Tibial nerve (tissue), 4 donors: ENCODE measurements around the gene COPS9. TPM values are rescaled to one million over a fixed set of nuclear protein-coding genes. Genes with fewer than 3 reads are reported as not detected.

Source experiments
- DNase-seq, 2 donors: peaks; one replicate each; pipeline ENCODE4 v3.0.0-alpha.2; 2019; ENCODE audit warnings: low spot score in 2 of 2
- H3K27ac ChIP-seq, 4 donors: fragments of 200-600 bp; sonication (generic) in 3 of 4; one replicate each; pipeline ENCODE4 v1.5.1; 2017 to 2019; ENCODE audit warnings: mild to moderate bottlenecking in 1 of 4
- H3K27me3 ChIP-seq, 2 donors: fragments of 200-600 bp; sonication (generic) in 1 of 2; one replicate each; pipeline versions ENCODE4 v1.5.1 to v1.6.0; 2017 to 2019
- H3K36me3 ChIP-seq, 3 donors: fragments of 200-600 bp; sonication (generic); one replicate each; pipeline ENCODE4 v1.5.1; 2018 to 2019
- H3K4me1 ChIP-seq, 4 donors: fragments of 200-600 bp; sonication (generic) in 3 of 4; one replicate each; pipeline ENCODE4 v1.5.1; 2017 to 2019
- H3K4me3 ChIP-seq, 4 donors: fragments of 200-600 bp; sonication (generic) in 3 of 4; one replicate each; pipeline ENCODE4 v1.5.1; 2017 to 2019; ENCODE audit warnings: mild to moderate bottlenecking in 1 of 4, moderate library complexity in 1 of 4
- H3K9me3 ChIP-seq, 4 donors: fragments of 200-600 bp; sonication (generic) in 3 of 4; one replicate each; pipeline ENCODE4 v1.5.1; 2017 to 2019
- EP300 ChIP-seq, 2 donors: sonication (generic); formaldehyde crosslinking; IDR thresholded peaks; one replicate each; pipeline ENCODE4 v1.6.1; 2017; ENCODE audit warnings: antibody characterized with exemption in 2 of 2, mild to moderate bottlenecking in 1 of 2
- POLR2A ChIP-seq, 2 donors: fragments of 450-650 bp; IDR thresholded peaks; one replicate each; pipeline ENCODE4 v1.6.1; 2017; ENCODE audit warnings: antibody characterized with exemption in 2 of 2, mild to moderate bottlenecking in 2 of 2, moderate library complexity in 2 of 2
- WGBS, 2 donors: methylation state at CpG; one replicate each; pipeline ENCODE4 v1.1.5; 2018; 5-methylcytosine and 5-hydroxymethylcytosine counted together
- total RNA-seq, 4 donors: library from RNA; depleted of rRNA; stranded (reverse); fragments of >200 nt; gene quantifications; one replicate each; pipeline ENCODE4 v1.1.0, GENCODE V29; 2016
- TF ChIP-seq, protein P1 (sequence below), 5 experiments: fragments of 200-600 bp in 3 of 5; fragments of 450-650 bp in 2 of 5; sonication (generic) in 3 of 5; IDR thresholded peaks; one replicate each; pipeline ENCODE4 v1.5.1; 2016 to 2019; ENCODE audit warnings: antibody characterized with exemption in 5 of 5, mild to moderate bottlenecking in 3 of 5, moderate library complexity in 2 of 5

COPS9 gene
- total RNA-seq, 4 donors from 2014 or later: 94.8 to 224 (median 141) TPM

GRCh38 chr2:240132651-240132980 lies 3.5 kb downstream of the COPS9 start:
- Histone ChIP-seq H3K27me3 (no peaks in the 10 kb centered on the region), H3K4me1 (peaks cover 0 to 25% (median 12%) of the 10 kb centered on the region in 4 donors), H3K4me3 (no peak overlapping the region), H3K36me3 (peaks cover 2 to 66% (median 19%) of the 10 kb centered on the region in 3 donors), H3K9me3 (no peaks in the 10 kb centered on the region), H3K27ac (no peak overlapping the region)
- TF ChIP-seq, protein P1, sequence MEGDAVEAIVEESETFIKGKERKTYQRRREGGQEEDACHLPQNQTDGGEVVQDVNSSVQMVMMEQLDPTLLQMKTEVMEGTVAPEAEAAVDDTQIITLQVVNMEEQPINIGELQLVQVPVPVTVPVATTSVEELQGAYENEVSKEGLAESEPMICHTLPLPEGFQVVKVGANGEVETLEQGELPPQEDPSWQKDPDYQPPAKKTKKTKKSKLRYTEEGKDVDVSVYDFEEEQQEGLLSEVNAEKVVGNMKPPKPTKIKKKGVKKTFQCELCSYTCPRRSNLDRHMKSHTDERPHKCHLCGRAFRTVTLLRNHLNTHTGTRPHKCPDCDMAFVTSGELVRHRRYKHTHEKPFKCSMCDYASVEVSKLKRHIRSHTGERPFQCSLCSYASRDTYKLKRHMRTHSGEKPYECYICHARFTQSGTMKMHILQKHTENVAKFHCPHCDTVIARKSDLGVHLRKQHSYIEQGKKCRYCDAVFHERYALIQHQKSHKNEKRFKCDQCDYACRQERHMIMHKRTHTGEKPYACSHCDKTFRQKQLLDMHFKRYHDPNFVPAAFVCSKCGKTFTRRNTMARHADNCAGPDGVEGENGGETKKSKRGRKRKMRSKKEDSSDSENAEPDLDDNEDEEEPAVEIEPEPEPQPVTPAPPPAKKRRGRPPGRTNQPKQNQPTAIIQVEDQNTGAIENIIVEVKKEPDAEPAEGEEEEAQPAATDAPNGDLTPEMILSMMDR (IDR thresholded peaks at IDR 0.05): no peak
- TF ChIP-seq EP300 (IDR thresholded peaks at IDR 0.05) (no peak), POLR2A (IDR thresholded peaks at IDR 0.05) (no peak)
- 92 to 94% methylated on average over 5 of the region's 5 CpGs for WGBS, 2 donors
- DNase-seq: no peak

DNA sequence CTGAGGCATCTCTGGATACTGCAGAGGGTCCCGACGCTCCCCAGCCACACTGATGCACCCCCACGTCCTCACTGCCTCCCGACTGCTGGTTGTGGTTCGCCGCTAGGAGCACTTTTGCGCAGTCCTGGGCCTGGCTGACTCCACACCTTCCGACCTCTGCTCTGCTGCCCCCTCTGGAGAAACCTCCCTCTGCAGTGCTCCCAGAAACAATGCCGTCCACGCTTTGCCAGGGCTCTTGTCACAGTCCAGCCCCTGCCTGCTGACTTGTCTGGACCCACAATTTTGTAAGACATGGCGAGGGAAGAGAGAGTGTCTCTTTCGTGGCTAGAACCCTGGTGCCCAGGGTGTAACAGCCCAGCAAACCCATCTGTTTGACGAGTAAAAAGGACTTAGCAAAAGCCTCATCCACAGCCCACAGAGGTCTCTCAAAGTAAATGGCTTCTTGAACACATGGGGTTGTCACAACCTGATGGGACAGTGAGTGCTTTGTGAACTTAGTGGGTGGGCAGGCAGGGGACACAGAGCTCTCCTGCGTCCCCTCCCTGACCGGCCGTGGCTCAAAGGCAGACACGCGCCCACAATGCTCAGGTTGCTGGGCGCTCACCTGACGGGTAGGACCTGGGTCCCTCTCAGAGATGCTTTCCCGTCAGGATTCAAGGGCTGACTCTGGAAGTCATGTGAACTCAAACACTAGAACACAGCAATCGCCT lies 4.0 kb downstream of the COPS9 start:
- no peak for TF ChIP-seq EP300 (IDR thresholded peaks at IDR 0.05)
- TF ChIP-seq POLR2A (IDR thresholded peaks at IDR 0.05): no peak
- TF ChIP-seq, protein P1 (IDR thresholded peaks at IDR 0.05): no peak
- DNase-seq: no peak
- H3K4me1 ChIP-seq: peaks cover 0 to 25% (median 12%) of the 10 kb centered on the region in 4 donors
- WGBS, 2 donors: 89% methylated on average over 22 of the region's 22 CpGs
- peaks cover 2 to 71% (median 19%) of the 10 kb centered on the region in 3 donors for H3K36me3 ChIP-seq
- H3K27me3 ChIP-seq: no peaks in the 10 kb centered on the region
- H3K9me3 ChIP-seq: no peaks in the 10 kb centered on the region
- H3K4me3 ChIP-seq: no peak overlapping the region
- no peak overlapping the region for H3K27ac ChIP-seq

DNA sequence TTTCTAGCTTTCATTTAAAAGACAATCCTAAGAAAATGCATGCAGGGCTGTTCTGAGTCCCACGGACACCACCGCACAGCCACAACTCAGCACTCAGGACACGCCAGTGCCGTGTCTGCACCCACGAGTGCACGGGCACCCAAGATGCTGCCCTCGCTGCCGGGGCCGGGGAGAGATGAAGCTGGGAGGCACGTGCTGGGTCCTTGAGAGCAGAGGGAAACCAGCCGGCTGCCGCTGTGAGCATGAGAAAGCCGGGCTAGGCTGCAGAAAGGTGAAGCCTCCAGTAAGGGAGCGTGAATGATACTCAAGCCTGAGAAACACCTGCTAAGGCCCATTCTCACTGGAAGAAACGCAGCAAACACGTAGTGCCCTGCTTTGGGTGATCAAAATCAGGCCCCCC lies 4.8 kb downstream of the COPS9 start:
- H3K4me1 ChIP-seq: peaks cover 0 to 17% (median 10%) of the 10 kb centered on the region in 4 donors
- H3K27ac ChIP-seq: no peak overlapping the region
- WGBS, 2 donors: 92 to 95% methylated on average over 16 of the region's 16 CpGs
- peaks cover 0 to 4% (median 0%) of the 10 kb centered on the region in 4 donors for H3K9me3 ChIP-seq
- peaks cover 2 to 79% (median 19%) of the 10 kb centered on the region in 3 donors for H3K36me3 ChIP-seq
- no peak for DNase-seq
- no peaks in the 10 kb centered on the region for H3K27me3 ChIP-seq
- H3K4me3 ChIP-seq: no peak overlapping the region
- TF ChIP-seq POLR2A (IDR thresholded peaks at IDR 0.05): no peak
- TF ChIP-seq, protein P1 (IDR thresholded peaks at IDR 0.05): no peak
- TF ChIP-seq EP300 (IDR thresholded peaks at IDR 0.05): no peak

GRCh38 chr2:240130393-240131195 lies 5.5 kb downstream of the COPS9 start:
- peaks cover 2 to 86% (median 19%) of the 10 kb centered on the region in 3 donors for H3K36me3 ChIP-seq
- H3K27ac ChIP-seq: no peak overlapping the region
- H3K27me3 ChIP-seq: no peaks in the 10 kb centered on the region
- no peak for DNase-seq
- H3K9me3 ChIP-seq: peaks cover 0 to 4% (median 0%) of the 10 kb centered on the region in 4 donors
- H3K4me1 ChIP-seq: peaks cover 0 to 17% (median 10%) of the 10 kb centered on the region in 4 donors
- 90 to 94% methylated on average over 21 to 23 of the region's 23 CpGs for WGBS, 2 donors
- TF ChIP-seq, protein P1 (IDR thresholded peaks at IDR 0.05): no peak
- no peak overlapping the region for H3K4me3 ChIP-seq
